HG02970 (cell line): ENCODE data around the gene SRSF3.

Experiments
- ATAC-seq: cut with Tn5 transposase; IDR thresholded peaks from one replicate; pipeline ENCODE4 v1.9.1; 2021; ENCODE audit warnings: mild to moderate bottlenecking, moderate library complexity, moderate number of reproducible peaks; ENCODE audit not compliant: unreplicated experiment, low FRiP score

Gene SRSF3

GRCh38 chr6:36594029-36594815 lies at the start of gene SRSF3:
TSS of gene SRSF3 (plus strand) at chr6:36594362. CDS start at chr6:36596763, 2,401 bp downstream.
- peak; percentile 89 for ATAC-seq

- ATAC-seq, result no peak
Observed at GRCh38 chr6:36545767-36546307, 48.3 kb upstream of the SRSF3 start.

- ATAC-seq, result peak; percentile 15
Observed at GRCh38 chr6:36546308-36546919, 47.7 kb upstream of the SRSF3 start.

- peak; percentile 84 for ATAC-seq
Observed at GRCh38 chr6:36546920-36547645, 47.1 kb upstream of the SRSF3 start, which contains the start of gene STK38. TSS of gene STK38 (minus strand) at chr6:36547479. CDS start at chr6:36540202, 7,277 bp downstream.

GRCh38 chr6:36547646-36548400 lies 46.3 kb upstream of the SRSF3 start:
- no peak for ATAC-seq

GRCh38 chr6:36548401-36548743 lies 45.8 kb upstream of the SRSF3 start:
- no peak for ATAC-seq

DNA sequence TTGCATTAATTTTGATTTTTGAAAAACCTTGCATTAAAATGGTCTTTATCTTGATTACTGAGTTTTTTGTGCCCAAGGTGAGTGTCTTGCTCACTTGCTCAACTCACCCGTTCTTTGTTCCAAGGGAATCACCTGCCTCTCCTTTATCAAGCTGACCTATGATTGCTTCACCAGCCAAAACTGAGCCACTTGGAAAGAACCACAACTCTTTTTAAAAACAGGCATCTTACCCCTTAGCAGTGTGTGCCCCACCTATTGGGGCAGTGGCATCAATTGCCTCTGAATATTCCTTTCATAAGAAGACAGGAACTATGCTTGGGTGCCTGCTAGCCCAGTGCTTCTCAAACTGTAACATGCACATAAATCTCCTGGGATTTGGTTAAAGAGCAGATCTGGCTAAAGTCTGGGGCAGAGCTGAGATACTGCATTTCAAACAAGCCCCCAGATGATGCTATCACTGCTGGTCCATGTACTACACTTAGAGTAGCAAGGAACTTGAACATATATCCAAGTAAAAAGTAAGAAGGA lies 43.6 kb upstream of the SRSF3 start:
- no peak for ATAC-seq

DNA sequence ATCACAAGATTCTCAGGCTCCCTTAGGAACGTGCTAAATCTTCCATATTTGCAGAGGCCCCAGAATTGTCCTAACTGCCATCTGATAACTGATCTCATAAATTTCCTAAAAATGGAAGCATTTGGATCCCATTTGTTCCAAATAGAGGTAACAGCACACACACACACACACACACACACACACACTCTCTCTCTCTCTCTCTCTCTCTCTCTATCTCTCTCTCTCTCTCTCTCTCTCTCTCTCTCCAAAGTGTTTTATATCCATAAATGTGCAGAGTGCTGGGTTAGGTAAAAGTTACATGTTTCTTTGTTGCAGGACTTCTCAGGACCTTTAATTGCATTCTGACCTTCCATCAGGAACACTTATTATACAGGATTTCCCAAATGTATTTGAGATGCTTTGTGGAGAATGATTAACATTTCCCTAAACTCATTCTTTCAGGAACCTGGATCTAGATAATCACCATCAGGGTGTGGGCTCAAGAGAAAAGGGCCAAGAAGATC lies 38.4 kb upstream of the SRSF3 start:
- ATAC-seq, result no peak

- no peak for ATAC-seq
Observed at GRCh38 chr6:36556281-36556680, 37.9 kb upstream of the SRSF3 start.

GRCh38 chr6:36559011-36559793 lies 35.0 kb upstream of the SRSF3 start:
- ATAC-seq, result no peak

- ATAC-seq, result no peak
Observed at GRCh38 chr6:36560822-36561221, 33.3 kb upstream of the SRSF3 start.

- ATAC-seq, result no peak
Observed at GRCh38 chr6:36563237-36563927, 30.8 kb upstream of the SRSF3 start.

DNA sequence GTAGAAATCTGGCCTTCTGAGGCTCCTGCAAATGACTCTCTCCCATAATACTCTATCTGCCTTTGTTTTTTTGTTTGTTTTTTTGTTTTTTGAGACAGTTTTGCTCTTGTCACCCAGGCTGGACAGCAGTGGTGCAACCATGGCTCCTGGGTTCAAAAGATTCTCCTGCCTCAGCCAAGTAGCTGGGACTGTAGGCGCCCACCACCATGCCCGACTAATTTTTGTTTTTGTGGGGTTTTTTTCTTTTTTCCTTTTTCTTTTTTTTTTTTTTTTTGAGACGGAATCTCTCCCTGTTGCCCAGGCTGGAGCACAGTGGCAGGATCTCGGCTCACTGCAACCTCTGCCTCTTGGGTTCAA lies 30.3 kb upstream of the SRSF3 start:
- no peak for ATAC-seq

- ATAC-seq, result no peak
Observed at GRCh38 chr6:36566418-36566905, 27.7 kb upstream of the SRSF3 start.

DNA sequence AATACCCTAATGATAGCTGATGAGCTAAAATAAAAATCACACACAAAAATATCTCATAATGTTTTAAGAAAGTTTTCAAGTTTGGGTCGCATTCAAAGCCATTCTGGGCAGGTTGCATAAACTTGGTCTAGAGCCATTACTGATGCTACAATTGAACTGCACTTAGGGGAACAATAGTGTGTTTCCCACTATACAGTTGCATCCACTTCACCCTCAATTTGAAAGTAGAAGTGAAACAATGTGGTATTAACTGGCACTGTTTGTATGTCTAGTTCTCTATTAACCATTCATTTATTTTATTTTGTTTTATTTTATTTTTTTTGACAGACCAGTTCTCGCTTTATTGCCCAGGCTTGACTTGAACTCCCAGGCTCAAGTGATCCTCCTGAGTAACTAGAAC lies 23.9 kb upstream of the SRSF3 start:
- no peak for ATAC-seq

- no peak for ATAC-seq
Observed at GRCh38 chr6:36571122-36572043, 22.8 kb upstream of the SRSF3 start.
